Activated naive CD8-positive, alpha-beta T cell treated with anti-CD3 and anti-CD28 coated beads, Interleukin-2, amount 50 U/mL, for 24 hours (primary cell): Measurements from ENCODE around the gene CCND1.

ENCODE experiments used
- ATAC-seq: fragments of 150-1000 bp; cut with Tn5 transposase; one replicate; pipeline ENCODE4 v1.10.0; 2021
- DNase-seq: peaks from one replicate; pipeline ENCODE4 v3.0.0; 2021
- H3K27ac Mint-ChIP-seq: one replicate; pipeline ENCODE4 v1.8.0; 2021; ENCODE audit warnings: mild to moderate bottlenecking, mixed read lengths
- H3K27me3 Mint-ChIP-seq: one replicate; pipeline ENCODE4 v1.8.0; 2021; ENCODE audit warnings: mixed read lengths
- H3K36me3 Mint-ChIP-seq: one replicate; pipeline ENCODE4 v1.8.0; 2021; ENCODE audit warnings: low read depth, mixed read lengths
- H3K4me1 Mint-ChIP-seq: one replicate; pipeline ENCODE4 v1.8.0; 2021; ENCODE audit warnings: mixed read lengths
- H3K4me3 Mint-ChIP-seq: one replicate; pipeline ENCODE4 v1.8.0; 2021; ENCODE audit warnings: mild to moderate bottlenecking, moderate library complexity, mixed read lengths
- H3K9me3 Mint-ChIP-seq: one replicate; pipeline ENCODE4 v1.8.0; 2021; ENCODE audit warnings: mixed read lengths

The CCND1 gene

DNA sequence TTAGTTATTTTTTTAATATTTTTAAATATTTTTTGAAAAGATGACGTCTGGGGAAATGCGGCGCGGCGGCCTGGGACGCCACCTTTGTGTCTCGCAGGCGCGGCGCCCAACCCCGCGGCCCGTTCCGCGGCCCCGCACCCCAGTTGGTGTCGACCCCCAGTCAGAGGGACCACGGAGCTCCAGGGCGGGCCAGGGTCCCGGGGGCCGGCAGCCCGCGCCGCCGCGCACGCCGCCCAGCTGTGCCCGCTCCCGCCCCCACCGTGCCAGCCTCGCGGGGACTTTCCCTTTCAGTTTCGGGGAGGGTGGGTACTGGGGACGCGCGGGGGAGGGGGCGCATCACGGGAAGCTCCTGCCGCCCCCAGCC, 1.6 kb downstream of the CCND1 start:
- H3K4me1 Mint-ChIP-seq, result peaks cover 29% of the 10 kb centered on the region
- H3K4me3 Mint-ChIP-seq, result peak overlapping the region; percentile 34
- DNase-seq (peak; percentile 47), ATAC-seq (peak; percentile 16)
- peaks cover 27% of the 10 kb centered on the region for H3K27me3 Mint-ChIP-seq
- no peaks in the 10 kb centered on the region for H3K36me3 Mint-ChIP-seq
- no peaks in the 10 kb centered on the region for H3K9me3 Mint-ChIP-seq
- H3K27ac Mint-ChIP-seq, result no peak overlapping the region

GRCh38 chr11:69642913-69643632, 2.1 kb downstream of the CCND1 start:
- no peaks in the 10 kb centered on the region for H3K36me3 Mint-ChIP-seq
- H3K27me3 Mint-ChIP-seq, result peaks cover 24% of the 10 kb centered on the region
- no peaks in the 10 kb centered on the region for H3K9me3 Mint-ChIP-seq
- H3K27ac Mint-ChIP-seq, result no peak overlapping the region
- peak; percentile 85 for DNase-seq
- peak overlapping the region; percentile 63 for H3K4me3 Mint-ChIP-seq
- peaks cover 25% of the 10 kb centered on the region for H3K4me1 Mint-ChIP-seq
- peak; percentile 83 for ATAC-seq

DNA sequence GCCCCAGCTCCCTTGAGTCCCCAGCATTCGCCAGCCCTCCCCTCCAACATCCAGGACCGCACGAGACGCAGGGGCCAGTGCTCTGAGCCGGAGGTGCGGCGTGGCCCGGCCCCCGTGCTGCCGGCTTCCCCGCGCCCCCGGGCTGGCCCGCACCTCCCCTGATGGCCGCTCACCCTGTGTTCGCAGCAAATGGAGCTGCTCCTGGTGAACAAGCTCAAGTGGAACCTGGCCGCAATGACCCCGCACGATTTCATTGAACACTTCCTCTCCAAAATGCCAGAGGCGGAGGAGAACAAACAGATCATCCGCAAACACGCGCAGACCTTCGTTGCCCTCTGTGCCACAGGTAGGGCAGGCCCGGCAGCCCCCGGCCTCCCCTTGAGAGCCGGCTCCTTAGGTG, 2.7 kb downstream of the CCND1 start:
- DNase-seq, result no peak
- no peak for ATAC-seq
- H3K4me3 Mint-ChIP-seq, result peak overlapping the region; percentile 26
- H3K36me3 Mint-ChIP-seq, result no peaks in the 10 kb centered on the region
- peaks cover 22% of the 10 kb centered on the region for H3K4me1 Mint-ChIP-seq
- H3K27ac Mint-ChIP-seq, result no peak overlapping the region
- peaks cover 21% of the 10 kb centered on the region for H3K27me3 Mint-ChIP-seq
- no peaks in the 10 kb centered on the region for H3K9me3 Mint-ChIP-seq

DNA sequence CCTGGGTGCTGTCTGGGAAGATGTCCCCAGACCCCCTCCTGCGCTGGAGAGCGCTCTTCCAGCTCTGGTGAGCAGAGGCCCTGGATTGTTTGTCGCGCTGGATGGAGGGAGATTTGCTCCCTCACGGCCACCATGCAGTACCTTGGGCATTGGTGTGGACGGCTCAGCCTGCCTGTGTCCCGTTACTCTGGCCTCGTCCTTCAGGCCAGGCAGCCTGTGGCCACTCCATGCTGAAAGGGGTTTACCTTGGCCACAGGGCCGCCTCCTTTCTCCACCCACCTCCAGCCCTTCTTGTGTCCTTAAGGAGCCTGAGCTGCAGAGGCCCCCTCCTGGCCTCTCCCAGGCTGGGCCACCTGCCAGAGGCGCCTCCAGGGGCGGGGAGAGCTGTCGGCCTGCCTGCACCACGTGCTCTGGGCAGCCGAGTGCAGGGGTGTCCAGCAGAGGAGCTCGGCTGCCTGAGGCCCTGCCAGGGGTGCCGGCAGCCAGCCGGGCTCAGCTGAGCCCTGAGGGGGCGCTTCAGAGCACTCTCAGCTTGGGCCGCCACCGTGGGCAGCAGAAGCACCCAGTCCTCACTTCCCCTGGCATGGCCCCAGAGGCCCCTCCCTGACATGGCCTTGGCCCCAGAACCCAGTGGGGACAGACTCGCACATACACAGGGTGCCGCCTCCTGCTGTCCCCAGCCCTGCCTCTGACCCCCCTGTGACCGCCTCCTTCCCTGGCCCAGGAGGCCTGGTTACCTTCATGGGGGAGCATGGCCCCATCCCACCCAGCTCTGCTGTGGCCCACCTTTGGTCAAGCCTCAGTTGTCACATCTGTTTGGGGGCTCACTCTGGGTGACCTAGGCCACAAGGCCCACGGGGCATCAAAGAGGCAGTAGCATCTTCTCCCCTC, 3.4 kb downstream of the CCND1 start:
- peaks cover 19% of the 10 kb centered on the region for H3K27me3 Mint-ChIP-seq
- H3K4me1 Mint-ChIP-seq, result peaks cover 19% of the 10 kb centered on the region
- no peaks in the 10 kb centered on the region for H3K36me3 Mint-ChIP-seq
- peak overlapping the region; percentile 26 for H3K4me3 Mint-ChIP-seq
- H3K27ac Mint-ChIP-seq, result no peak overlapping the region
- ATAC-seq (no peak), DNase-seq (no peak)
- no peaks in the 10 kb centered on the region for H3K9me3 Mint-ChIP-seq

GRCh38 chr11:69644962-69645675, 4.2 kb downstream of the CCND1 start:
- no peak overlapping the region for H3K4me3 Mint-ChIP-seq
- H3K9me3 Mint-ChIP-seq, result no peaks in the 10 kb centered on the region

GRCh38 chr11:69645801-69646492, 5.0 kb downstream of the CCND1 start:
- H3K4me3 Mint-ChIP-seq, result no peak overlapping the region
- peaks cover 6% of the 10 kb centered on the region for H3K27me3 Mint-ChIP-seq
- H3K36me3 Mint-ChIP-seq, result no peaks in the 10 kb centered on the region
- H3K9me3 Mint-ChIP-seq, result no peaks in the 10 kb centered on the region
- peaks cover 6% of the 10 kb centered on the region for H3K4me1 Mint-ChIP-seq
- ATAC-seq, result no peak
- DNase-seq, result no peak
- no peak overlapping the region for H3K27ac Mint-ChIP-seq

More at GRCh38 chr11:69644962-69645675, 4.2 kb downstream of the CCND1 start:
- H3K27ac Mint-ChIP-seq, result no peak overlapping the region
- H3K4me1 Mint-ChIP-seq, result peaks cover 13% of the 10 kb centered on the region
- H3K27me3 Mint-ChIP-seq, result peaks cover 12% of the 10 kb centered on the region
- ATAC-seq (no peak), DNase-seq (no peak)
- no peaks in the 10 kb centered on the region for H3K36me3 Mint-ChIP-seq

DNA sequence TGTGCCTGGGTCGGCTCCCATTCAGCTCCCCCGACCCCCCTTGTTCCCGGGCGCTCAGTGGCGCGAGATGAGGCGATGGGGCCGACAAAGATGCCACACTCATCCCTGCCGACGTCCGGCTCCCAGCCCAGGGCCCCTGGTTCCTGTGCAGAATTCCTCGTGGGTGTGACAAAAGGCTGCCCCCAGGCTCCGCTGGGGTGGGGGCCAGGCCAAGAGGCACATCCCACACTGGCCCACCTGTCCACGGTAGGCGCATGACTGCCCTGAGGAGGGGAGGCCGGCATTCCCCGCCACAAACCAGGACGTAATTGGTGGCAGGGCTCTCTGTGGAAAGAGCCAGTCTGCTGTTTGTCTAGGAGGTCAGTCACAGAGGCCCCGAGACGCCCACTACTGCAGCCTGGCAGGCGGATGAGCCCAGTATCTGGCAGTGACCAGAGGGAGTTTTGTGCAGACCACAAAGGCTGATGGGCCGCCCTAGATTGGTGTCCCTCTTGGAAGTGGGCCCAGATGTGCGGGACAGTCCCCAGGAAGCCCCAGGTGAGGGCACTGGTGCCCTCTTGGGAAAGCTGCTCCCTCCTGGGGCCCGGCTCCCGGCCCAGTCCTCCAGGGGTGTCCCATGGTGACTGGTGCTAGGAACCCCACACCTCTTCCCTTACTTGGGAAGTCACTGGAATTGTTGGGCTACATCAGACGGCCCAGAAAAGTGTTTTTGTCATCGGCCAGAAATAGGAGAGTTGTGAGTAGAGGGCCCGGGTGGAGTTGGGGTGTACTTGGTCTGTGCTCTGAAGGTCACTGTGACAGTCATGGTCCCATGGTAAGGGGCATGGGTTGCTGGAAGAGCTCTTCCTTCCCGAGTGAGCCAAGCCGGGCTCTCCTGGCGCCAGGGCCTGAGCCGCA, 5.8 kb downstream of the CCND1 start:
- DNase-seq (no peak), ATAC-seq (no peak)
- no peak overlapping the region for H3K4me3 Mint-ChIP-seq
- H3K36me3 Mint-ChIP-seq, result no peaks in the 10 kb centered on the region
- peaks cover 2% of the 10 kb centered on the region for H3K27me3 Mint-ChIP-seq
- H3K27ac Mint-ChIP-seq, result no peak overlapping the region
- H3K9me3 Mint-ChIP-seq, result no peaks in the 10 kb centered on the region
- peaks cover 2% of the 10 kb centered on the region for H3K4me1 Mint-ChIP-seq

DNA sequence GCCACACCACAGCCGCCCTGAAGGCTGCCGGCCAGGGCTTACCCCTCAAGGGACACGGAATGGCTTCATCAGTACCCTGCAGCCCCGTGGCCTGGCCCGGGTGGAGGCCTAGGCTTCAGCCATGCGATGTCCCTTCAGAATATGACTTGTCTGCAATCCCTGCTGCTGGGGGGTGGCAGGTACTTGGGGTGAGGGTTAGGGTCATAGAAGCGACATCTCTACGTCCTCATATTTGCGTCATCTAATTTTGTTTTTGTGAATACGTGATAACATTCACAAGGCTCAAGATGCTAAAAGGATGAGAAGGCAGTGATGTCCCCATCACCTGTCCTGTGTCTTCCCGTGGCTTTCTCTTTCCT, 6.4 kb downstream of the CCND1 start:
- Mint-ChIP-seq H3K27ac (no peak overlapping the region), H3K4me3 (no peak overlapping the region), H3K36me3 (no peaks in the 10 kb centered on the region), H3K4me1 (peaks cover 2% of the 10 kb centered on the region), H3K27me3 (peaks cover 2% of the 10 kb centered on the region), H3K9me3 (no peaks in the 10 kb centered on the region)
- no peak for ATAC-seq
- no peak for DNase-seq

GRCh38 chr11:69647761-69648497, 7.0 kb downstream of the CCND1 start:
- no peak for DNase-seq
- no peak for ATAC-seq
- no peaks in the 10 kb centered on the region for H3K9me3 Mint-ChIP-seq
- no peaks in the 10 kb centered on the region for H3K36me3 Mint-ChIP-seq
- H3K4me1 Mint-ChIP-seq, result peaks cover 2% of the 10 kb centered on the region
- H3K27me3 Mint-ChIP-seq, result peaks cover 2% of the 10 kb centered on the region
- no peak overlapping the region for H3K4me3 Mint-ChIP-seq
- H3K27ac Mint-ChIP-seq, result no peak overlapping the region

DNA sequence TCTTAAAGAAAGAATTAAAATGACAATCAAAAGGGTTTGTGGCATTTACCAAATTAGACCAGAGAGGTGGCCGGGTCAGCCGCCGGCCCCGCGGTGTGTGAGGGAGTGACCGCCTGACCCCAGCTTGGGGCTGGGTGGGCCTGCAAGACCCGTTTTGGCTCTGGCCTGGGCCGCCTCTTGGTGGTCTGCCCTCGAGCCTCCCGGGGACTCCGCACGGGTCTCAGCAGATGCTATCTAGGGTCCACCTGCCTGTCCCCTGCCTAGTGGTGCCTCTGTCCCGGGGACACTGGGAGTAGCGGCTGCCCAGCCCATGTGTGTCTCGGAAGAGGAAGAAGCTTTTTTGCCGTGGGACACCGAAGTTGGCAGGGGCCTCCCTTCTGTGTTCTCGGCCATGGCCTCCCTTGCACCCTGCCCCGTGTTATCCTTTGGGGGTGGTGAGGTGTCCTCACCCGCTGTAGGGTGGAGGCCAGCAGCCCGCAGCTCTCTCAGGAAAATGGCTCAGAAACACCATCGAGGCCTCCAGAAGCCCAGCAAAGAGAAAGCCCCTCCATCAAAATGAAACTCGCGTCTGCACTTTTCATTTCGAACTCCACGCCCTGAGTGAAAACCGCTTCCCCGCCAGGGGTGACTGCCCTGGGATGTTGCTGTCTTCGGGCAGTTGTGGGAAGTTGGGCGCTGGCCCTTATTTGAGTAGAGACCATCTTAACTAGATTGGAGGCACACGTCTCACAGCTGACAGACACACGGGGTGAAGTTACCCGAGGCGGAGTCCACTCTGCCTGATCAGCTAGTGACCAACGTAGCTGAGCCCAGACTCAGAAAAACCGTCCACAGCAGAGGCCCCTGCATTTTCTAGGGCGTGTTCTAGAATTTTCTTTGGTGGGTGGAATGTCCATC, 8.0 kb downstream of the CCND1 start:
- peak; percentile 5 for ATAC-seq
- Mint-ChIP-seq H3K27me3 (peaks cover 2% of the 10 kb centered on the region), H3K4me1 (no peaks in the 10 kb centered on the region), H3K36me3 (no peaks in the 10 kb centered on the region), H3K9me3 (no peaks in the 10 kb centered on the region), H3K4me3 (no peak overlapping the region), H3K27ac (no peak overlapping the region)
- no peak for DNase-seq

- no peaks in the 10 kb centered on the region for H3K4me1 Mint-ChIP-seq
- no peaks in the 10 kb centered on the region for H3K9me3 Mint-ChIP-seq
- no peaks in the 10 kb centered on the region for H3K27me3 Mint-ChIP-seq
- no peak for DNase-seq
- H3K4me3 Mint-ChIP-seq, result no peak overlapping the region
- H3K36me3 Mint-ChIP-seq, result no peaks in the 10 kb centered on the region
- no peak overlapping the region for H3K27ac Mint-ChIP-seq
- ATAC-seq, result no peak
Observed at GRCh38 chr11:69649576-69649900, 8.6 kb downstream of the CCND1 start.

DNA sequence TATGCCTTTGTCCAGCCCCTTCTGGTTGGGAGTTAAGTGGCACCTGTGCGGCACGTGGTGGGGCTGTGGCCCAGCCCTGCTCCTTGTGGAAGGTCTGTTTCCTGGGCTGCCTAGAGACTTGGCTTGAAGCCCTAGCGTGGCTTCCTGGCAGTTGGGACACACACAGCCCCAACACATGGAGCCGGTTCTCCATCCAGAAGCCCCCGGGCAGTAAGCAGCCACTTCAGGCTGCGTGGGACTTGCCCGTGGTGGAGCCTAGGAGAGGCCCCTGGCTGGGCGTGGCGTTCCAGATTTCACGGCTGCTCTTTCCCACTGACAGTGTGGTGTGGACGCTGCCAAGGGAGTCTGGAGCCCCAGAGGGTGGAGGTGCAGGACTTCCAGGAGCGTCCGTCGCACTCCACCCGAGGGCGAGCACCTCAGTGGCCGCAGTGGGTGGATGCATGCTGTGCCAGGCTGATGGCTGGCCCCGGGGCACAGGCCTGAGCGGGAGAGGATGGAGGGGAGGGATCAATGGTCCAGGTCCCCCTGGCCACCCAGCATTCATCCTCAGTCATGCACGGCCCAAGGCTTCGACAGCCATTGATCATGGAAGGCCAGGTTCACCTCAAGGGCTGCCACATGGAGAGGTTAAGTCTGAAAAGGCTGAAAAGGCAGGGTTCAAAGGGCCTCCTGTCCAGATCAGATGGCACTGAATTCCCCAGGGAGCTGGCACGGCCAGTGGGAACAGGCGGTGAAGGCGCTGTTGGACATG, 9.3 kb downstream of the CCND1 start:
- ATAC-seq, result no peak
- no peaks in the 10 kb centered on the region for H3K9me3 Mint-ChIP-seq
- no peak overlapping the region for H3K4me3 Mint-ChIP-seq
- no peaks in the 10 kb centered on the region for H3K27me3 Mint-ChIP-seq
- H3K27ac Mint-ChIP-seq, result no peak overlapping the region
- H3K4me1 Mint-ChIP-seq, result no peaks in the 10 kb centered on the region
- H3K36me3 Mint-ChIP-seq, result no peaks in the 10 kb centered on the region
- DNase-seq, result no peak
